HUDEP-2 (cell line): Measurements from ENCODE around the gene NGRN.

ENCODE experiments used
- DNase-seq, 76 experiments: peaks; one replicate each; lab custom pipeline; 2025; ENCODE audit not compliant: unreplicated experiment in 76 of 76; lab: John Stamatoyannopoulos, UW

NGRN gene

GRCh38 chr15:90307661-90308060 is 42.2 kb downstream of the NGRN start:
- no peak for DNase-seq

GRCh38 chr15:90309020-90309419 is 43.5 kb downstream of the NGRN start:
- DNase-seq, result no peak

GRCh38 chr15:90315278-90315982 is 50.0 kb downstream of the NGRN start:
- no peak for DNase-seq

GRCh38 chr15:90316139-90316538 is 50.7 kb downstream of the NGRN start:
- DNase-seq, result no peak

GRCh38 chr15:90318591-90318990 is 53.1 kb downstream of the NGRN start:
- DNase-seq, result no peak

DNA sequence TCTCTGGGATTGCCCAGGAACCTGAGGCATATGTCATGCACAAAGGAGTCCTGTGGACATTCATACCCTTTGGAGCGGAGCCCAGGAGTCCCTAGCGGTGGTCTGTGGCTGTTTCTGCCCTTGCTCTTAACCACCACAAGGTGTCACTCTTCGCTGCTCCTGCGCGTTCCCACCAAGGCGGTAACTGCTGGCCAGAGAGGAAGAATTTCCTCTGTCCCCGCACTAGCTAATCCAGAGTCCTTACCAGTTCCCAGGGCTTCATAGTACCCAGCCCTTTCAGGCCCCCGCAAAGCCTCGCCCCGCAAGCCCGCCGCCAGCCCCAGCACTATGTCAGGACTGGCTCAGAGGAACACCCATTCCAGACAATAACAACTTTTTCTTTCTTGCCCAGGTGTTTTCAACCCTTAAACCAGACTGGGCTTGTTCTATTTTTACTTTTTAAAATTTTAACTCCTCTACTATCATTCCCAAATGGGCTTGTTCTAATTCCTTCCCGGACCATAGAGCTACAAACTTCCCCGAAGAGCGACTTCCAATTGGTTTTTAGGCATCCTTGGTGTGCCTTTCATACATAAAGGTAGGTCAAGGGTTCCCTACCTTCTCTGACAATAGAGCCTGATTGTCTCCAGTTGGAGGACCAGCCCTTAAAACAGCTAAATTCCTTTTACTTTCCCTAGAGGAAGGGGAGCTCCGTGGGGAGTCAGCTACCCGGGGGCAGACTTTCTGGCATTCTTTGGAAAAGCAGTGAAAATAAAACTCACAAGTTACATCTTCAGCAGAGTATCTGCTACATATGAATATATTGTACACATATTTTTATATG is 54.8 kb downstream of the NGRN start:
- peak in 71 of 76 experiments; percentile 7 to 87 (median 61) for DNase-seq

- no peak for DNase-seq
Measured at GRCh38 chr15:90320885-90321278, 55.4 kb downstream of the NGRN start.
